KOPT-K1 (cell line): Measurements from ENCODE around the gene C3AR1.
"Not testable (repeated sequence)": the region's sequence is repeated elsewhere in the genome, so short reads cannot be mapped to it uniquely, and the experiment has no call there.

Experiments used
- H3K27ac ChIP-seq: fragments of 200-600 bp; sonication (generic); 2 replicates; pipeline ENCODE4 v1.5.1; 2016; ENCODE audit warnings: antibody characterized with exemption, mild to moderate bottlenecking, low read depth, low read length; ENCODE audit not compliant: poor library complexity, severe bottlenecking
- H3K36me3 ChIP-seq: fragments of 200-600 bp; sonication (generic); 2 replicates; pipeline ENCODE4 v1.5.1; 2017; ENCODE audit warnings: antibody characterized with exemption, mild to moderate bottlenecking, low read length, moderate library complexity; ENCODE audit not compliant: insufficient read depth
- H3K9me3 ChIP-seq: fragments of 200-600 bp; sonication (generic); 2 replicates; pipeline ENCODE4 v1.5.1; 2017; ENCODE audit warnings: antibody characterized with exemption, low read length, mild to moderate bottlenecking; ENCODE audit not compliant: insufficient read depth, poor library complexity, severe bottlenecking

C3AR1 gene

DNA sequence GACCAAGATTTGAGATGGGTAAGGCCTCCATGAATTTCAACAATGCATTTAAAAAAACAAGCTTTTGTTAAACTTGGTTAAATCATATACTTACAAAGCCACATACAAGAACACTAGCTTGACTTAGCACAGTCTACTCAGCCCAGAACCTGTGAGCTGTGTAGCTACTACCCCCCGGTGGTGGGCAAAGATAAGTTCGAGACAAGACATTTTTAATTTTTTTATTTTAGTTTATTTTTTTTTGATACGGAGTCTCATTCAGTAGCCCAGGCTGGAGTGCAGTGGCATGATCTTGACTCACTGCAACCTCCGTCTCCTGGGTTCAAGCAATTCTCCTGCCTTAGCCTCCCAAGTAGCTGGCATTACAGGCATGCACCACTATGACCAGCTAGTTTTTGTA, 12.2 kb upstream of the C3AR1 start:
- no peaks in the 10 kb centered on the region for H3K9me3 ChIP-seq
- H3K27ac ChIP-seq = no peak overlapping the region
- H3K36me3 ChIP-seq = no peaks in the 10 kb centered on the region

DNA sequence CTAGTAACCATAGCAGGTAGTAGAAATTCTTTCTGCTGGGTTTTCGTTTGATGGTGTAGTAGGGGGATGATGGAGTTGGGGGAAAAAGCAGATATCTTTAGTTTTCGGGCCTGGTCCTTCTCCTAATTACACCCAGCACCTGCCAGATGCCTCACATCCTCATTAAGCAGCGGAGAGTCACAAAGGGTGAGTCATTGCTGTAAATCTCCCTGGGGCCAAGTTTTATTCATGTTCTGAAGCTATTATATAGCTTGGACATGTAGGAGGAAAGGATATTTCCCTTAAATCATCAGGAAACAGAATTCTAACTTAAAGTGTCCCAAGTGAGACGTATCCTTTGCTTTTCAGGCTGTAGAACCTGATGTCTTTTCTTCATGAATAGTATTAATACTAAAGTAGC, 11.0 kb upstream of the C3AR1 start:
- Histone ChIP-seq H3K27ac (no peak overlapping the region), H3K36me3 (no peaks in the 10 kb centered on the region), H3K9me3 (no peaks in the 10 kb centered on the region)

DNA sequence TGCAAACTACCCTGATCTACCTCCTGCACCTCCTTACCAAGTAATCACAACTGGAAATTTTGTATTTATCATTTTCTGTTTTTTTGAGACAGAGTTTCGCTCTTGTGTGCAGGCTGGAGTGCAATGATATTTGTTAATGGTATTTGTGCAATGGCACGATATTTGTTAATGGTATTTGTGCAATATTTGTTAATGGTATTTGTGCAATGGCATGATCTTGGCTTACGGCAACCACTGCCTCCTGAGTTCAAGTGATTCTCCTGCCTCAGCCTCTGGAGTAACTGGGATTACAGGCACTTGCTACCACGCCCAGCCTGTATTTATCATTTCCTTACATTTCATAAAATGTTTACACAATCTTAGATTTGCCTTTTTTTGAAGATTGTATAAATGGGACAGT, 10.2 kb upstream of the C3AR1 start:
- Histone ChIP-seq H3K9me3 (no peaks in the 10 kb centered on the region), H3K36me3 (no peaks in the 10 kb centered on the region), H3K27ac (no peak overlapping the region)

DNA sequence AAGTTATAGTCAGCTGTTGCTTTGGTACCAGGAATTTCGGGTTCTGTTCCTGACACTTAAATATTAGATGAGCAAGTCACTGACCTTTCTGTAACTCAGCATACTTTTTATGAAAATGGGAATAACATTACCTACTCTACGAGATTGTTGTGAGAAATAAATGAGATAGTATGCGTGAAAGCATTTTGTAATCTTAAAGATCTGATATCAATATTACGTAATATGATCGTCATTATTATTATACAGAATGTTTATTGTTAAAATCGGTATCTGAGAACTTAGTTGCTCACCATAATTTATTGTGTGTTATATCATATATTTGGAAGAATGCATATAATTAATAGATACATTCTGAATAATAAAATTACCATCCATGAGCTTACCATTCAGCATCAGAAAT, 9.8 kb upstream of the C3AR1 start:
- no peak overlapping the region for H3K27ac ChIP-seq
- H3K36me3 ChIP-seq = no peaks in the 10 kb centered on the region
- no peaks in the 10 kb centered on the region for H3K9me3 ChIP-seq

DNA sequence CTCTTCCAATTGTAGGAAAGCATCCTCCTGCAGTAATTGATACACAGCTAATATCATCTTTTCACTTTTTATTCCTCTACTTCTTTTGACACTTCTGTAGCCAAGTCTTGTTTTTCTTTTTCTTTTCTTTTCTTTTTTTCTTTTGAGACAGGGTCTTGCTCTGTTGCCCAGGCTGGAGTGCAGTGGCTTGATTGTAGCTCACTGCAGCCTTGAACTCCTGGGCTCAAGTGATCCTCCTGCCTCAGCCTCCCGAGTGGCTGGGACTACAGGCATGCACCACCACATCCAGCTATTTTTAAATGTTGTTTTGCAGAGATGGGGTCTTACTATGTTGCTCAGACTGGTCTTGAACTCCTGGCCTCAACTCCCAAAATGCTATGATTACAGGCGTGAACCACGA, 5.7 kb upstream of the C3AR1 start:
- H3K9me3 ChIP-seq = not testable (repeated sequence)

DNA sequence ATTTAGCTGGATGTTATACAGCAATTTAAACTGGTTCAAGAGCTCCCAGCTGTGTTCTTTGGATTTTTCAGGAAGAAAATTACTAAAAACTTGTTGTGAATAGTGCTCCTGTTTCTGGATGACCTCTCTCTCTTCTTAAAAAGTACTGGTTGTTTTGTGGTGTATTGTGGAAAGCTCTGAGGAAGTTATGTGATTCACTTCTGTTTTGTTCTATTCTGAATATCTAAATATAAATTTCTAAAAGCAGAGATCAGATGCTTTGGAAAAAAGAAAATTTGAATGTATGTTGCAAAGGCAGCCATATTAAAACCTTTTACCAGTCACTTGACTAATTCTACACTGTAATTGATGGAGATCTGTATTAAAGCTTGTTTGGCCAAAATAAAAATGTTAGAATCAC, 3.4 kb upstream of the C3AR1 start:
- Histone ChIP-seq H3K9me3 (no peaks in the 10 kb centered on the region), H3K36me3 (no peaks in the 10 kb centered on the region)

More for the DNA sequence above, 5.7 kb upstream of the C3AR1 start:
- not testable (repeated sequence) for H3K27ac ChIP-seq, H3K36me3 ChIP-seq

DNA sequence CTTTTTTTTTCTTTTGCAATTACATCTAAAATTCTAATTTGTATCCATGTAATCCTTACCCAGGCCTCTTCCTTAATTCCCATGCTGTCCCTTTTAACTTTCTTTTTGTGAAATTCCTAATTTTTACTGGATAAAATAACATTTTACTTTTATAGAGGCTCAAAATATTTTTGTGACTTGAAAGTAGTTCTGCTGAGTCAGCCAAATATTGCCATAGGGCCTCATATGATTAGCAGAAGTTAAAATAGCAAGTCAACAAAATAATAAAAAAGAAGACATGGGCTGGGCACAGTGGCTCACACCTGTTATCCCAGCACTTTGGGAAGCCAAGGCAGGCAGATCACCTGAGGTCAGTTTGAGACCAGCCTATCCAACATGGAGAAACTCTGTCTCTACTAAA, 2.0 kb downstream of the C3AR1 start:
- no peaks in the 10 kb centered on the region for H3K9me3 ChIP-seq
- no peaks in the 10 kb centered on the region for H3K36me3 ChIP-seq
- no peak overlapping the region for H3K27ac ChIP-seq

More for the DNA sequence above, 3.4 kb upstream of the C3AR1 start:
- H3K27ac ChIP-seq = no peak overlapping the region

DNA sequence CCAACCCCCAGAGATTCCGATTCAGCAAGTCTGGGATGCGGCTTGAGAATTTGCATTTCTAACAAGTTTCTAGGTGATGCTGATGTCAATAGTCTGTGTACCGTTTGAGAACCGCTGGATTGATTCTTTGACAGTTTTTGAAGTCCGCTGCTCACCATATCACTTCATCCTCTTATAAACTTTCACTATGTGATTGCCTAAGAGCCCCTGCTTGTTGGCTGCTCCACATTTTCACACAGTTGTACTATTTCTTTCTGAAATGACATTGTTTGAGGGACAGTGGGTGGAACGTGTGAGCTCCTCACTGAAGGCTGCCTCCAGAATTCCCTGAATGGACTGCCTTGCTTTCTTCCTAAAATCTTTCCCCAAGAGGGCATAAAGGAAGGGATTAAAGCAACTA, 7.7 kb downstream of the C3AR1 start:
- Histone ChIP-seq H3K36me3 (peaks cover 18% of the 10 kb centered on the region), H3K9me3 (no peaks in the 10 kb centered on the region), H3K27ac (no peak overlapping the region)

DNA sequence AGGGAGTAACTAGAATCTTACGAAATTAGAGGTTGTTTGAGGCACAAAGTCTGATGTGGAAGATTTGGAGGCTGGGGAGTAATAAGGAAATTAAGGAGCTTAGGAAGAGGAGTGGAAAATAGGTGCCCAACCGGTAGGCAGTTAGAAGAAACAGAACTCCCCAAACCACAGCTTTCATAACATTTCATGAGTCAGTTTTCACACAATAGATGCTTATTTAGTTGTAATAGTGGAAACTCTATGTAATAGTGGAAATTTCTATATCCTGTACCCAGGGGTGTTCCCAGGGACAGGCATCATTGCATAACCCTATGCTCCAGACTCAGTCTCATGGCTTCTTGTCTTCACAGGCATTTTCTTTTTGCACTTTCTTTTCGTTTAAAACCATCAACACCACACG, 8.3 kb downstream of the C3AR1 start:
- Histone ChIP-seq H3K36me3 (peaks cover 23% of the 10 kb centered on the region), H3K27ac (no peak overlapping the region), H3K9me3 (no peaks in the 10 kb centered on the region)

DNA sequence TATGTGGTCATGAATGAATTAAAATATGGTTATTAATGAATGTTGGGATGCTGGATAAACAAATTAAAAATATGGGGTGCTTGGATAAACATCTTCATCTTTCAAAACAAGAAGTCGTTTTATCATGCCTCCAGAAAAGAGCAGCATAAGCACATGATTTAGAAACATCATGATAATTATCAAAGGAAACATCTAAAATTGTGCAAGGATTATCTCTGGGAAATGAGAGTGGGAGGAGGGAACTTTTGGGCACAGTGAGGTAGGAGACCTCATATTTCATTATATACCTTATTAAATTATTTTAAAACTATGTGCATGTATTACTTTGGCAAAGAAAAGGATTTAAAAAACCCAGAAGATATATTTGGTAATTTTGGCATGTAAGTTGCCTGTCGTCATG, 8.9 kb downstream of the C3AR1 start:
- H3K9me3 ChIP-seq = no peaks in the 10 kb centered on the region
- peaks cover 28% of the 10 kb centered on the region for H3K36me3 ChIP-seq
- no peak overlapping the region for H3K27ac ChIP-seq

DNA sequence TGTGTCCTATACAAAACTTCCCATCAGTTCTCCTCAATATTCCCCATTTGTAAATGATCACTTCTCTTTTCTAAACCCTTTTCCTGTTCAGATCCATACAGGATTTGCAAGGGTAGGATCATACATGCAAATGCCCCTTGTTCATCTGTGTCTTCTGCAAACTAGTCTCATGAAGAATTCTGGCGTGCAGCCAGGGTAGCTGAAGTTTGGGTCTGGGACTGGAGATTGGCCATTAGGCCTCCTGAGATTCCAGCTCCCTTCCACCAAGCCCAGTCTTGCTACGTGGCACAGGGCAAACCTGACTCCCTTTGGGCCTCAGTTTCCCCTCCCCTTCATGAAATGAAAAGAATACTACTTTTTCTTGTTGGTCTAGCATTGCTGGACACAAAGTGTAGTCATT, 11.3 kb downstream of the C3AR1 start:
- peaks cover 53% of the 10 kb centered on the region for H3K36me3 ChIP-seq

DNA sequence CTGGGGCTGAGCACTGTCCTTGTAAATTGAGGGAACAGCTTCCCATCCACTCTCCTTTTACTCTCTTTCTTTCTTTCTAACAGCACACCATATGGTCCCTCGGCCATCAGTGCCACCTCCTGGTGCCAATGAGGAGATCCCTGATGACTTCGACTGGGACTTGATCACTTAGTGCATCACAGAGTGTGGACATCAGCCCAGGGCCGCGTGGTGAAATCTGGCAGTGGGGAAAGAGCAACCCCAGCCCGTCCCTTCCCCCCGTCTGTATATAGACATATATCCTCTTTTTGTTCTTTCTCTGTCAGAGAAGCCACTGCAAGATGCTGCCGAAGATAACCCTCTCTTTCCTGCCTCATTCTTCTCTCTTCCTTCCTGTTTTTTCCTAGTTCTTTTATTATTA, 13.5 kb downstream of the C3AR1 start:
- no peak overlapping the region for H3K27ac ChIP-seq
- no peaks in the 10 kb centered on the region for H3K9me3 ChIP-seq
- H3K36me3 ChIP-seq = peaks cover 74% of the 10 kb centered on the region

More for the DNA sequence above, 11.3 kb downstream of the C3AR1 start:
- Histone ChIP-seq H3K9me3 (no peaks in the 10 kb centered on the region), H3K27ac (no peak overlapping the region)

DNA sequence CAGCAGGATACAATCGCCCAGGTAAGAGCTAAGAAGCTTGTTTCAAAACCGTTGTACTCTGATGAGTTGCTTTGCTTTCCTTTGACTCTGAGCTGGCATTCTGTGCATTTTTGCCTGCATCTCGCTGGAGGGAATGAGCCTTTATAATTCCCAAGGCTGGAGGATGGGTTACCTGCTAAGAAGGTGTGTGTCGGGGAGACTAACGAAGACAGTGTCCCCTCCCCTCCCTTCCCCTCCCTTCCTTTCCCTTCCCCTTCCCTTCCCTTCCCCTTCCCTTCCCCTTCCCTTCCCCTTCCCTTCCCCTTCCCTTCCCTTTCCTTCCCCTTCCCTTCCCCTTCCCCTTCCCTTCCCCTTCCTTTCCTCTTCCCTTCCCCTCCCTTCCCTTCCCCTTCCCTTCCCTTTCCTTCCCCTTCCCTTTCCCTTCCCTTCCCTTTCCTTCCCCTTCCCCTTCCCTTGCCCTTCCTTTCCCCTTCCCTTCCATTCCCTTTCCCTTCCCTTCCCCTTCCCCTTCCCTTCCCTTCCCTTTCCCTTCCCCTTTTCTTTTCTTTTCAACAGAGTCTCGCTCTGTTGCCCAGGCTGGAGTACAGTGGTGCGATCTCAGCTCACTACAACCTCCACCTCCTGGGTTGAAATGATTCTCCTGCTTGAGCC, 15.4 kb downstream of the C3AR1 start:
- no peaks in the 10 kb centered on the region for H3K9me3 ChIP-seq
- H3K27ac ChIP-seq = no peak overlapping the region
- peaks cover 91% of the 10 kb centered on the region for H3K36me3 ChIP-seq

DNA sequence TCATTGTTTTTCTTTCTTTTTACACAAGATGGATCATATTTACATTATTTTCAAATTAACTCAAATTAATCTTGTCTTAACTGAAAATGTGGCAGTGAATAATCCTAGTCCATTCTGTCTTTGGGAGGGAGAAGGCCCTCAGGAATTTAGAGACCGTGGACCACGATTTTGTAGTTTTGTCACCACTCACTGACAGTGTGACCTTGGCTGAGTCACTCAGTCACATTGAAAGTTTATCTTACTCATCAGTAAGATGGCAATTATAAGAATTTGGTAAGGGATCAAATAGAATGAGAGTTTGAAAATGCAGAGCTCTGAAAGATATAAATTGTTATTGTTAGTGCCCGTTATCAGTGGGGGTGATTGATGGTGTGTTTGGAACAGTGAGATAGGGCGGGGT, 17.3 kb downstream of the C3AR1 start:
- Histone ChIP-seq H3K27ac (no peak overlapping the region), H3K9me3 (no peaks in the 10 kb centered on the region), H3K36me3 (peaks cover 94% of the 10 kb centered on the region)

DNA sequence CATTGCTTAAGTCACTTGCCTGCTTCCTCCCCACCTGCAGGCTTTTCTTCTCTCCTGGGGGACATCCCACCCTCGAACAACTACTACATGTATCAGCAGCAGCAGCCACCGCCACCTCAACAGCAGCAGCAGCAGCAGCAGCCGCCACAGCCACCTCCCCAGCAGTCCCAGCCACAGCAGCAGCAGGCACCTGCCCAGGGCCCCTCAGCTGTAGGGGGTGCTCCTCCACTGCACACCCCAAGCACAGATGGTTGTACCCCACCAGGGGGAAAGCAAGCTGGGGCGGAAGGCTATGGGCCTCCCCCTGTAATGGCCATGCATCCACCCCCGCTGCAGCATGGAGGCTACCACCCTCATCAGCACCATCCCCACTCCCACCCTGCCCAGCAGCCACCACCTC, 18.3 kb downstream of the C3AR1 start:
- no peak overlapping the region for H3K27ac ChIP-seq
- H3K36me3 ChIP-seq = peaks cover 93% of the 10 kb centered on the region
- H3K9me3 ChIP-seq = no peaks in the 10 kb centered on the region
